UCSD-AML1 (cell line): ENCODE measurements around the gene ADAM8.
"Not testable (repeated sequence)": the region's sequence is repeated elsewhere in the genome, so short reads cannot be mapped to it uniquely, and the experiment has no call there.

ENCODE experiments used
- DNase-seq: peaks from one replicate; lab custom pipeline; 2025; ENCODE audit not compliant: unreplicated experiment; lab: John Stamatoyannopoulos, UW

The ADAM8 gene

DNA sequence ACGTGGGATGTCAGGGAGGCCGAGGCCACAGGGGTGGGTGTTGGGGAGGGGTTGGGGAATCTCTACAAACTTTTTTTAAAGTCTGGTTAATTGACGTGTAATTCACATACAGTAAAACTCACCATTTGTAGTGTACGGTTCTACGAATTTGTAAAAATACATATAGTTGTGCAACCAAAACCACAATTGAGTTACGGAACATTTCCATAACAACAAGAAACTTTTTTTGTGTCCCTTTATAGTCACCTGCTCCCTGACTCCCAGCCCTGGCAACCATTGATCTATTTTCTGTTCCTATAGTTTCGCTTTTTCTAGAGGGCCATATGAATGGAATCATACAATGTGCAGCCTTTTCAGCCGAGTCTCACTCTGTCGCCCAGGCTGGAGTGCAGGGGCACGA lies 41.9 kb downstream of the ADAM8 start:
- DNase-seq: not testable (repeated sequence)

DNA sequence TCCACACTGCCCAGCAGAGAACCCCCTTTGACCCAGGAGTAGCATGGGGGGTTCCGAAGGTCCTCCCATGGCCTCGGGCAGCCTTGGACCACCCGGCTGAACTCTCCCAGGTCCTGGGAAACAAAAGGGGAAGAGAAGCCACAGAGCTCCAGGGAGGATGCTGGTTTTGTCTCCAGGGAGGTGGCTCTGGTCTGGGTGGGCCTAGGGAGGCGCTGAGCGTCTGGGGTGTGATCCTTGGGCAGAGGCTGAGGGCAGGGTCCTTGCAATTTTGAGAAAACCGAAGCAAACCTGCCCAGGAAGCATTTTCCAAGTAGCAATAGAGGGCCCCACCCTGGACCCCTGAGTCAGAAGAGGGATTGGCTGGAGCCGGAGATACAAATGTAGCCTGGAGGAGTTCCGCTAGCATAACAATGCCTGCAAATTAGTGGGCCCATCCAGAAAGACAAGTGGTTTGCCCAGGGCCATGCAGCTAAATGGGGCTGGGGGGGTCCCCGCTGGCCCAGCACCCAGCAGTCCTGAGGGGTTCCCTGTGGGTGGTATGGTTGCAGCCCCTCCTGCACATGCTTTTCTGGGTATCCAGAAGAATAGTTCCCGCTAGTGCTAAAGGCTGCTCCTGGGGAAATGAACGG lies 44.6 kb downstream of the ADAM8 start:
- DNase-seq: no peak

DNA sequence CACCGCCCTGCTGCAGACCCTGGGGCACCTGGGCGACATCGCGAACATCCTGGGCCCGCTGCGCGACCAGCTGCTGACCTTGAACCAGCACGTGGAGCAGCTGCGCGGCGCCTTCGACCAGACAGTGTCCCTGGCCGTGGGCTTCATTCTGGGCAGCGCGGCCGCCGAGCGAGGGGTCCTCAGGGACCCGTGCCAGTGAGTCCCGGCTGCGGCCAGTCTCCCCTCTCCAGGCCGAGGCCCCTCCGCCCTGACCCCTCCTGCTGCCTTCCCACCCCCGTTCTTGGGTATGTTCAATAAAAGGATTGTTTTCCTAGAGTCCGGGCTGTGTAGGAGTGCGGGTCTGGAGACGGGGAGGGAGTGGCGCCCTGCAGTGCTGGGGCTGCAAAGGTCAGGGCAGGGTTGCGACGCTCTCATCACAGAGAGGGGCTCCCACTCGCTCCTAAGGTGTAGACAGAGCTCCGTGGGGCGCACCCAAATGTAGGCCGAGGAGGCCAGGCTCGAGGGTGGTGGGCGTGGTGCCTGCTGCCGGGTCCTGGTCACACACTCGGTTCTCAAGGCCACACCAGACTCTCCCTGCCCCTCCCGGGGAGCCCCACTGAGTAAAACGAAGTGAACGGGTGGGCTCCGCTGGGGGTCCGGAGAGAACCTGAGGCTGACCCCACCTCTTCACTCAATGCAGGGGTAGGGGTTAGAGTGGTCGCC lies 45.3 kb downstream of the ADAM8 start:
- no peak for DNase-seq

DNA sequence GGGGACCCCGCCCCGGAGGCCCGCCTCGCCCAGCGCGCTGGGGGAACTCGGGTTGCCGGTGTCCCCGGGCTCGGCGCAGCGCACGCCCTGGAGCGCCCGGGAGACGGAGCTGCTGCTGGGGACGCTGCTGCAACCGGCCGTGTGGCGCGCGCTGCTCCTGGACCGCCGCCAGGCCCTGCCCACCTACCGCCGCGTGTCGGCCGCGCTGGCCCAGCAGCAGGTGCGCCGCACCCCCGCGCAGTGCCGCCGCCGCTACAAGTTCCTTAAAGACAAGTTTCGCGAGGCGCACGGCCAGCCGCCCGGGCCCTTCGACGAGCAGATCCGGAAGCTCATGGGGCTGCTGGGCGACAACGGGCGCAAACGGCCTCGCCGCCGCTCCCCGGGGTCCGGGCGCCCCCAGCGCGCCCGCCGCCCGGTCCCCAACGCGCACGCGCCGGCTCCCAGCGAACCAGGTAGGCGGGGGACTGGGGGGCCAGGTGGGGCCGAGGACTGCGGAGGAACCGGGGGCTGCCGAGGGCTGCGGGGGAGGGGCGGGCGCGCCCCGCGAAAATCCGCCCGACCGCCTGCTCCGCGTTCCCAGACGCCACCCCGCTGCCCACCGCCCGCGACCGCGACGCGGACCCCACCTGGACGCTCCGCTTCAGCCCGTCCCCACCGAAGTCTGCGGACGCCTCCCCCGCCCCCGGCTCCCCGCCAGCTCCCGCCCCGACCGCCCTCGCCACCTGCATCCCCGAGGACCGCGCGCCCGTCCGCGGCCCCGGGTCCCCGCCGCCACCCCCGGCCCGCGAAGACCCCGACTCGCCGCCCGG lies 46.1 kb downstream of the ADAM8 start:
- no peak for DNase-seq

DNA sequence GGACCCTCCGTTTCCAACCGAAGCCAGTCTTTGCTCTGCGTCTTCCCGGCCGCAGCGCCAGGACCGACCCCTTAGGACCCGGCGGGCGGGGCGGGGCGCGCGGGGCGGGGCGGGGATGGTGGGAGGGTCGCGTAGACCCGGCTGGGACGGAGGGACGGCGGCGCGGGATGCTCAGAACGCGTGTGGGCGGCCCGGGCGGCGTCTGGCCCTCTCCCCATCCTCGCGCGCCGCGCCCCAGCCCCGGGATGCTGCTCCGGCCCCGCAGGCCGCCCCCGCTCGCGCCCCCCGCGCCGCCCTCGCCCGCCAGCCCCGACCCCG lies 46.7 kb downstream of the ADAM8 start, which contains the start of gene UTF1:
Gene UTF1, plus strand, starts transcription at position 174 of the 318 bp plus-strand sequence. Its CDS starts 72 bp downstream, at position 246.
- DNase-seq: no peak

DNA sequence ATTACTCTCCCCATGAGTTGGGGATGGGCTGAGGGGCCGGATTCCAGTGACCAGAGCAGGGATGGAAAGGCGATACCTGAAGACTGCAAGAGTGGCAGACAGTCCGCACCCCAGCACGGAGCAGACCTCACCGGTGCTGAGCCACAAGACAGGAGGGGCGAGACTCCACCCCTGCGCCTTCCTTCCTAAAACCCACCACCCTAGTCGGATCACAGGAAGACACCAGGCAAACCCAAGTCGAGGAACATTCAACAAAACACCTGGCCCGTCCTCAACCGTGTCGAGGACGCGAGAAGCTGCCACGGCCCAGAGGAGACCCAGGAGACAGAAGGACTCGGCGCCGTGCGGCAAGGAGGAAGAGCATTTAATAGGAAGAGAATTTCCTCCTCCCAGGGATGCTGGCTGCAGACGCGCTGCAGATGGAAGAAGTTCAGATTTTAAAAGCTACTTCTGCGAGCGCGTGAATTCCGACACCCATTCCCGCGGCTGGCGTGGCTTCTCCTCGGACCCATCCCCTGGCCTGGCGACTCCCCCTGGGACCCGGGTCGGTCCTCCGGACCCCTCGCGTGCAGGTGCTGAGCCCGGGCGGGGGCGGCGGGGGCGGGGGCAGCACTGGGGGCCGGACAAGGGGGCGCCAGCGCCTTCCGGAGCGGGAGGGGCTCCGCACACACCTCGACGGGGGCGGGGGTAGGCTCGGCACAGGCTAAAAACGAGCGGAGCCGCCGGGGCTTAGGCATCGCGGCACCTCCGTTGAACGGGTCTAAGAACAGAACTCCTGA lies 47.2 kb downstream of the ADAM8 start:
- DNase-seq: no peak

DNA sequence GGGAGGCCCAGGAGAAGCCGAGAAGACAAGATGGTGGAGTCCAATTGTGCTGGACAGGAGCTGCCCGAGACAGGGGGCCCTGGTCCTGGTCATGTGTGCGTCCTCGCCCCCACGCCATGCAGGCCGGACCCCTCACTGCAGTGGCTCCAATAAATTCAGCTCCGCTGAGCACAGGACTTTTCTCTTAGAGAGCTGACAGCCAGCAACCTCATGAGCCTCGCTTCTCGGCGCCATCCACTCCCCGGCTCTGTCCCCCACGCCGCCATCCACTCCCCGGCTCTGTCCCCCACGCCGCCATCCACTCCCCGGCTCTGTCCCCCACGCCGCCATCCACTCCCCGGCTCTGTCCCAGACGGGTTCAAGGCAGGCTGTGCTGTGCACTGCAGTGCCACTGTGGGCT lies 49.4 kb downstream of the ADAM8 start:
- DNase-seq: no peak

DNA sequence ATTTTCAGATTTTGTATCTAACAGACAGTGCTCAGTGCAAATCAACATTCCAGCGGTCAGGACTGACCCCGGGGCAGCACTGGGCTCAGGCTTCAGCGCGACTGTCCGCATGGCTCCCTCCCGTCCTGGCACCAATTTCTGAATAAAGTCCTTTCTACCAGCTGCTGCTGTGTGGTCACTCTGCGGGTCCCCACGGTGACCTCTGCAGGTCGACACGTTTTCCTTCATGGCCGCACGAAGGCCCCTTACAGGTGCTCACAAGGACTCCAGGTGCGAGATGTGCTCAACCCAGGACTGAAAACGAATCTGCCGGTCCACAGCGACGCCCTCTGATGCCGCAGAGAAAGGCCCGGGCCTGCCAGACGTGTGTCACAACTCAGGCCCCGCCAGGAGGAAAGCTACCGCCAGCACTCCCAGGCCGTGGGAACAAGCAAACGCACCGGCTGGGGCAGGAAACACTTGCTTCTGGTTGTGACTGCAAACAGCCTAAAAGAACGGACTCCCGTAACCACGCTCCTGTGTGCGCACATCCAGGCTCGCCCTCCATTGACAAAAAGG lies 50.3 kb downstream of the ADAM8 start:
- DNase-seq: peak; percentile 40

DNA sequence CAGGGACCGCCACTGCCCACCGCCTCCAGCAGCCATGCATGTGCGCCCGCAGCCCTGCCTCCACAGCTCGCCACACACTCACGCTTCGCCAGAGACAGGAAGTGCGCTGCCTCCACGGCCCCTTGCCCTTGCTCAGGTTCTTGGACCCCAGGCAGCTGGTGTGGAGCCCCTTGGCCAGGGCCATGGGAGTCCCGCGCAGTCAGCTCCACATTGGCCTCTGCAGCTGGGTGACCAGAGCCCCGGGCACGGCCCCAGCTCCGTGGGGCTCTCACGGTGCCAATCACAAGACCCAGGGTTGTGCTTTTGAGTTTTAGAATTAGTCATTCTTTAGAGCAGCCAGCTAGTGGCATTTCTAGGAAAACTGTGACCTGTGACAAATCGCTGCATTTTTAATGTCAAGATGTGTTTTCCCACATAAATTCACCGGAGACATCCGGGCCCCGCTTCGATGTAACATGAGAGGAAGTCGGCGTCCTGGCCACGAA lies 50.9 kb downstream of the ADAM8 start:
- DNase-seq: no peak

DNA sequence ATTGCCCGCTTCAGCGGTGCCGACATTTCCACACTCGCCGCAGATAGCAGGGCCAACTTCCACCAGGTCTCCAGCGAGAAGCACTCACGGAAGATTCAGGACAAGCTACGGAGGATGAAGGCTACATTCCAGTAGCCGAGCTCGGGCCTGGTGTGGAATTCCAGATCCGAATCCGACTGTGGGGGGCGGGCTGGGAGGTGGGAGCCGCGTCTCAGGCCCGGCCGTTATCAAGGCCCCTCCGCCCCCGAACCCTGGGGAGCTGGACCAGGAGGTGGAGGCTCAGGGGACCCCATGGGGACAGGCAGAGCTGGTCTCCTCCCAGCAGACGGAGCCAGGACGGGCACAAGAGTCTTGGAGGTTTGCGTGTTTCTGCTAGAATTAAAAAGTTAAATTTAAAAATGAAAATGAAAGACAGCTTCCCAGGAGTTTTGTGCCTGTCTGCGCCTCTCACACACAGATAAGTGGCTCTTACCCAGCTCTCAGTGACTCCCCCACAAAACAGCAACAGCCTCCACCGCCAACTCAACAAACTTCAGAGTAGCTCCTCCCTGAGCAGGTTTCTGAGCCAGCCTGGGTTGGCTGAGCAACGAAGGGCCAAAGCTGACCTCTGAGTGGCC lies 51.8 kb downstream of the ADAM8 start:
- DNase-seq: no peak

DNA sequence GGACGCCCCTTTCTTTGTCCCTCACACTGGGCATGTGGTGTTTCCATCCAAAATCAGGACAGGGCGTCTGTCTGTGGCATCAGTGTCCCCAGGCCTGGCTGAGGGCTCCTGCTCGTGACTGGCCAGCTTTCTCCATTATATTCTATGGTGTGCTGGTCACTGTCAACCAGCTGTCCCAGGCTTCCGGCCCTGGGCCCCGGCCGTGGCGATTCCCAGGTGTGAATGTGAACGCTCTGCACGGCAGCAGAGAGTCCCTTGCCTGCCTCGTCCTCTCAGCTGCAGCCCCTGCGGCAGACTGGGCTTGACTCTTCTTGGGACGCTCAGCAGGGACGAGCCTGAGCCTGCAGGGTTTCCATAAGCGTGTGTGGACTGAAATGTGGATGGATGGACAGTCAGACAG lies 52.6 kb downstream of the ADAM8 start:
- DNase-seq: no peak

DNA sequence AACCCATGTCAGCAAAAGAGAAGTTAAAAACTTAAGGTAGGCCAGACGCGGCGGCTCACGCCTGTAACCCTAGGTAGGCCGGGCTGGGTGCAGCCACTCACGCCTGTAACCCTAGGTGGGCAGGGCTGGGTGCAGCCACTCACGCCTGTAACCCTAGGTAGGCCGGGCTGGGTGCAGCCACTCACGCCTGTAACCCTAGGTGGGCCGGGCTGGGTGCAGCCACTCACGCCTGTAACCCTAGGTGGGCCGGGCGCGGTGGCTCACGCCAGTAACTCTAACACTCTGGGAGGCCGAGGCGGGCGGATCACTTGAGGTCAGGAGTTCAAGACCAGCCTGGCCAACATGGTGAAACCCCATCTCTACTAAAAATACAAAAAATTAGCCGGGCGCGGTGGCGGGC lies 54.9 kb downstream of the ADAM8 start:
- DNase-seq: not testable (repeated sequence)

DNA sequence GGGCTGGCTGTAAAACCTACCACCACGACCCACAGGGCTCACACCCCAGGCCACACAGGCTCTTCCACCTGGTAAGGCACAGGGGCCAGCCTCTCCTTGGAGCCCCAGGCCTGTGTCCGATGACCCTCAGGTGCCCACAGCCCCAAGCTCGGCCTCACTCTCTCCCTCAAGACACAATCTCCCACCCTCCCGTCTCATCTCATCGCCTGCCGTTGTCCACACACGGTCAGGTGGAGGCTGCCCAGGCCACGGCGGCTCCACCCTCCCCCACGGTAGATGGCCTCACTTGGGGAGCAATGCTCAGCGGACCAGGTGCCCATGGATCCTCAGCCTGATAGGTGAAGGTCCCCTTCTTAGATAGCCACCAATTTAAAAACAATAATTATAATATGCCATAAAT lies 55.3 kb downstream of the ADAM8 start:
- no peak for DNase-seq

DNA sequence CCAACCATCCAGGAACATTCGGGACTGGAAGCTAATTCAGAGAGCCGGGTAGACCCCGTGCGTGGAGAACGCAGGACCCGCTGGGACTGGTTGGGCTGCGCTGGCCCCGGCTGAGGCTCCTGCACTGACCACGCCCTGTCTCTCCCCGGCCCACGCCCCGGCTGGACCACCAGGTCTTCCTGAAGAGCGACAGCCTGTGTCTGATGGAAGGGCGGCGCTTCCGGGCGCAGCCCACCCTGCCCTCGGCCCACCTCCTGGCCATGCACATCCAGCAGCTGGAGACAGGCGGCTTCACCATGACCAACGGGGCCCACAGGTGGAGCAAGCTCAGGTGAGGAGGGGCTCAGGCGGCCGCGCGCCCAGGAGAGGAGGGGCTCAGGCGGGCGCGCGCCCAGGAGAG lies 56.9 kb downstream of the ADAM8 start:
- DNase-seq: no peak

DNA sequence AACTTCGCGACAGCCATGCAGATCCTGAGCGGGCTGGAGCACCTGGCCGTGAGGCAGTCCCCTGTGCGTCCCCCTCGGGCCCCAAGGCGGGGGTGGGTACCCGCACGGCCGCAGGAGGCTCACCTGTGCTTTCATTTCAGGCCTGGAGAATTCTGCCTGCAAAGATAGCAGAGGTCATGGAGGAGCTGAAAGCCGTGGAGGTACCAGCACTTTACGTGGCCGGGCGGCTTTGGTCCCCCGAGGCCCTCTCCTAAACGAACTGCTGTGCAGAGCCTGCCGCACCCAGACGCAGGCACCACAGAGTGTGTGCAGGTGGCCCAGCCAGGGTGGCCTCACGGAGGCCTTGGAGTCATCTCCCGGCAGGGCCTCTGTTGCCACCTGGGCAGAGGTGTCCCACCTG lies 57.8 kb downstream of the ADAM8 start:
- no peak for DNase-seq

DNA sequence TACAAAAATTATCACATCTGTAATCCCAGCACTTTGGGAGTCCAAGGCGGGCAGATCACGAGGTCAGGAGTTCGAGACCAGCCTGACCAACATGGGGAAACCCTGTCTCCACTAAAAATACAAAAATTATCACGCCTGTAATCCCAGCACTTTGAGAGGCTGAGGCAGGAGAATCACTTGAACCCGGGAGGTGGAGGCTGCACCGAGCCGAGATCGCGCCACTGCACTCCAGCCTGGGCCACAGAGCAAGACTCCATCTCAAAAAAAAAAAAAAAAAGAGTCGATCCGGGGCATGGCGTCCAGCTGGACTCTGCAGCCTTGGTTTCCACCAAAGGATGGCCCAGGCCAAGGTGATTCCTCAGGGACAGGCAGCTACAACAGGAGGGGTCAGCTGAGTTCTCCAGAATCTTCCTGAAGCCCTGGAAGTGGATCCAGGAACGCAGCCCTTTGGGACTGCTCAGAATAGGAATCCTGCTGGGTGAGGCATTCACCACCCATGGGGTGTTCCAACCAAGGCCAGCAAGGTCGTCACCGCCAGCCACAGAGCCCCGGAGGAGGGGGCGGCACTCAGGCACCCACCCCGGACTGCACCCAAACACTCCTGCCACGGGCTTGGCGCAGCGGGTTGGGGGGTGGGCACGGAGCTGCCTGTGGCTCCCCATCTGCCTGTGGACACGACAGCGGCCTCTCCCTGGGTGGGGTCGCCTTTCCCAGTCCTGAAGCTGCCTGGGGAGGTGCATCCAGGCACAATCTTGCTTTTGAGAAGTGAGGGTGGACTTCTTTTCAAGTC lies 58.7 kb downstream of the ADAM8 start:
- DNase-seq: no peak

DNA sequence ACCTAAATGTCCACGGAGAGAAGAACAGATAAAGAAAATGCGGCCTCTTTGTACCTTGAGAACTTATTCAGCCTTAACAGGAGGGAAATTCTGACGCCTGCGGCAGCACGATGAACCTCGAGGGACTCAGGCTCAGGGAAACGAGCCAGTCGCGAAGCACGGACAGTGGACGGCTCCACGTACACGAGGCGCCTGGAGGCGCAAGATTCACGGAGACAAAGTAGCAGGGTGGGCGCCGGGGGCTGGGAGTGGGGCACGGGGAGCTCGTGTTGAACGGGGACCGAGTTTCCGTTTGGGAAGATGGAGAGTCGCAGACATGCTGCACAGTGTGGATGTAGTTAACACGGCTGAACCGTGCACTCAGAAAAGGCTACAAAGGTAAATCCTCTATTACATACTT lies 59.9 kb downstream of the ADAM8 start:
- DNase-seq: no peak

DNA sequence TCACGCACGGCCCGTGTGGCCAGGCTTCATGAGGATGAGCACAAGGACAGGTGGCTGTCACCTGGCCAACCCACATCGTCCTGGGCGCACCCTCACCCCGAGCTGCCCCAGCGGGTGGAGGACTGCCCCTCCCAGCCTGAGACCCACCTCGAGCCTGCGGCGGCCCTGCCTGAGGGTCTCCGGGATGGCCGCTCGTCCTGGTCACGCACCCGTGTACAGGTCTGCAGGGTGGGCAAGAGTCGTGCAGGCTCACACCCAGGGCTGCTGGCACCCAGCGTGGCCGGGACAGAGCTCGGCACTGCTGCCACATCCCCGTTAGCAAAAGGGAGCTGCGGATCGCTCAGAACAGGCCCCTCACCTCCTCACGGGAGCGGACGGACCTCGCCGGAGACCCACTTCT lies 61.1 kb downstream of the ADAM8 start:
- DNase-seq: no peak

DNA sequence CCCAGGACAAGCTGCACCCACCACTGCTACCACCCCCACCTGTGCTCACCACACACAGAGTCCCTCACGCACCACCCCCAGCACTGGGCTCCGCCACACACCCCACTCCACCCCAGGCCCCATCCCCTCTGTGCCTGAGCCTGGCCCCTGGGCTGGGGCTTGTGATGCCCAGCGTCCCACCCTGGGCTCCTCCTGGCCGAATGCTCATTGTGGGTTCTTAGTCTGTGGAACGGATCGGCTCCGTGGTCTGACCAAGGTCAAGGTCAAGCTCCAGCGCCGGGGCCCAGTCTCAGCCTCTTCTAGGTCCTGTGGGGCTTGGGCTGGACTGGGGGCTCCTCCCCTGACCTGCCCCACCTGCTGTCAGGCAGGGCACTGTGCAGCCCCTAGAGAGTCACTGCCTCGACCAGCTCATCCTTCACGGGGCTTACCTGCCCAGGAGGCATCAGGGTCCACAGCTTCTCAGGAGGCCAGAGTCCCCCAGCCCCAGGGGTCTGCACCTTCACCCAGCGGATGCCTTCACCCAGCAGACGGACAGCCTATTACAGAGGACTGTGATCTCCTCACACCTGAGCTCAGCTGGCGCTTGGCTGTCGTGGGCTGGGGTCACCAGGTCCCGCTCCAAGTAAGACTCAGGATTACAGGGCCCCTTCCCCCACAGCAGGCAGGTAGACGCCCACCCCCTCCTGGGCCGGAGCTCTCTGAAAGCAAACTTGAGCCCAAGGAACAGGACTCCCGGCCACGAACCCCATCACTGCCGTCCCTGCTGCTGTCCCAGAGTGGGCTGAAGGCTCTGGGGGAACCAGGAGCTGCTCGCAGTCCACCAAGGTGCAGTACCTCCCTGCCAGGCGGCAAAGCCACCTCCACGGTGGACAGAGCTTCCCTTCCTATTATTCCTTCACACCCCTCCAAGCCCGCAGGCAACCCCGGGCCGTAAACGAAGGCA lies 61.9 kb downstream of the ADAM8 start:
- no peak for DNase-seq
